ENCODE measurements around the gene GFM1. TPM values are rescaled to one million over a fixed set of nuclear protein-coding genes. Genes with fewer than 3 reads are reported as not detected.
A peak's percentile ranks its signal among the peaks of the same experiment; 100 is the strongest.

GFM1 gene
- total and polyA plus RNA-seq, 4 donors: 12.4 to 42.3 (median 26.6) TPM

DNA sequence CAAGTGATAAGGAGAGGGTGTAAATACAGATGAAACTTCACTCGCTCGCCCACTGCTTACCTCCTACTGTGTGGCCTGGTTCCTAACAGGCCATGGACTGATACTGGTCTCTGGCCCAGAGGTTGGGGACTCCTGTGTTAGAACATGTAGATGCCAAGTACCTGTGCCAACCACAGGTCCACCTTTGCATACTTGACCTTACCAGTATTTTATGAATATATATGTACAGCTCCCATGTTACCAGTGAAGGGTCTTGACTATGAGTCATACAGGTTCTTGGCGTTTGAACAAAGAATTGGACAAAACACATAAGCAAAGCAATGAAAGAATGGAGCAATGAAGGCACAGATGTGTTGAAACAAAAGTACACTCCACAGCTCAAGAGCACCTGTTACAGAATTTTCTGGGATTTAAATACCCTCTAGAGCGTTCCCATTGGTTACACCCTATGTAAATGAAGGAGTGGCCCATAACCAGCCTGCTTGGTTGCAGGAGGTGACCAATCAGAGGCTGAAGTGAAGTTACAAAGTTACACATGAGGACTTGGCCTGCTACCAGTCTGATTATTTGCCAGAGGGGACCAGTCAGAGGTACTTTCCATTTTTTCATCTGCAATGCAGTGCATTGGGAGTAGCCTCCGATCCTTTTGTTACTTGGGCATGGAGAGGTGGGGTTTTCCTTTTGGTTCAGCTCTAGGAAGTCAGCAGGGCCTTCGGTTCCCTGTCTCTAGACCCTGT lies 1.7 kb upstream of the GFM1 start:
- ATAC-seq (ENCODE audit: low FRiP score): no peak
- 88 to 92% methylated on average over 6 of the region's 6 CpGs for WGBS, 2 donors

GRCh38 chr3:158649791-158650190 lies 5.5 kb downstream of the GFM1 start:
- Histone ChIP-seq H3K36me3 (ENCODE audit: control insufficient read depth in 1 of 2, insufficient read depth in 2 of 2, low read length in 1 of 2) (no peaks in the 10 kb centered on the region), H3K4me3 (ENCODE audit: low read length in 2 of 2) (no peak overlapping the region), H3K27ac (ENCODE audit: low read depth in 1 of 2, low read length in 2 of 2) (no peak overlapping the region), H3K4me1 (ENCODE audit: control insufficient read depth in 1 of 2, insufficient read depth in 2 of 2, low read length in 2 of 2) (peaks cover 0 to 2% of the 10 kb centered on the region in 2 donors), H3K27me3 (ENCODE audit: control insufficient read depth in 1 of 2, insufficient read depth in 2 of 2, low read length in 1 of 2) (no peaks in the 10 kb centered on the region), H3K9me3 (ENCODE audit: control insufficient read depth, low read length) (no peaks in the 10 kb centered on the region)
- no peak for ATAC-seq (ENCODE audit: low FRiP score)
- intact Hi-C loops (cut with DNase I): no loop called here
- DNase-seq: no peak
- 73 to 78% methylated on average over 4 of the region's 4 CpGs for WGBS, 2 donors

More for the DNA sequence above, 1.7 kb upstream of the GFM1 start:
- peaks cover 0 to 2% of the 10 kb centered on the region in 2 donors for H3K4me1 ChIP-seq (ENCODE audit: control insufficient read depth in 1 of 2, insufficient read depth in 2 of 2, low read length in 2 of 2)
- no peaks in the 10 kb centered on the region for H3K9me3 ChIP-seq (ENCODE audit: control insufficient read depth, low read length)
- no peaks in the 10 kb centered on the region for H3K36me3 ChIP-seq (ENCODE audit: control insufficient read depth in 1 of 2, insufficient read depth in 2 of 2, low read length in 1 of 2)
- H3K27me3 ChIP-seq (ENCODE audit: control insufficient read depth in 1 of 2, insufficient read depth in 2 of 2, low read length in 1 of 2): no peaks in the 10 kb centered on the region
- H3K27ac ChIP-seq (ENCODE audit: low read depth in 1 of 2, low read length in 2 of 2): no peak overlapping the region
- H3K4me3 ChIP-seq (ENCODE audit: low read length in 2 of 2): no peak overlapping the region
- intact Hi-C loops (cut with DNase I): loop anchor here in 1 of 2 donors (5.0 kb wide), 1 partner anchor 105 kb away; no protein-coding TSS in a partner anchor
- no peak for DNase-seq

DNA sequence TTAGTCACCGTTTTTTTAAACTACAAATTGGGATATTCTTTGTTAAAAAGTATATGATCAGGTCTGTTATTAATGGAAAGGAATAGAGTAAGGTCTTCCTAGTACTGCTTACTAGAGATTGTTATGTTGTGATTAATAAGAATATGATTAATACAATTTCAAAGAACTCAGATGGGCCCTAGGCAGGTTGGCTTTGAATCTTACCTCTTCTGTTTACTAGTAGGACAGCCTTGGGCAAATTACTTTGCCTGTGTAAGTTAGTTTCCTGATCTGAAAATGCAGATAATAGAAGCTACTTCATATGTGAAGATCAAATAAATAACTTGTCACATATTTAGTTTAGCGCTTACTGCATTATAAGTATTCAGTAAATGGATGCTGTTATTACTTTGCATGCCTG lies 6.9 kb downstream of the GFM1 start:
- H3K4me1 ChIP-seq (ENCODE audit: control insufficient read depth in 1 of 2, insufficient read depth in 2 of 2, low read length in 2 of 2): no peaks in the 10 kb centered on the region
- H3K4me3 ChIP-seq (ENCODE audit: low read length in 2 of 2): no peak overlapping the region
- WGBS, 2 donors: 95 to 97% methylated on average over 2 of the region's 2 CpGs
- ATAC-seq (ENCODE audit: low FRiP score) (no peak), DNase-seq (no peak)
- intact Hi-C loops (cut with DNase I): no loop called here
- no peaks in the 10 kb centered on the region for H3K36me3 ChIP-seq (ENCODE audit: control insufficient read depth in 1 of 2, insufficient read depth in 2 of 2, low read length in 1 of 2)
- no peak overlapping the region for H3K27ac ChIP-seq (ENCODE audit: low read depth in 1 of 2, low read length in 2 of 2)
- H3K27me3 ChIP-seq (ENCODE audit: control insufficient read depth in 1 of 2, insufficient read depth in 2 of 2, low read length in 1 of 2): no peaks in the 10 kb centered on the region
- no peaks in the 10 kb centered on the region for H3K9me3 ChIP-seq (ENCODE audit: control insufficient read depth, low read length)

DNA sequence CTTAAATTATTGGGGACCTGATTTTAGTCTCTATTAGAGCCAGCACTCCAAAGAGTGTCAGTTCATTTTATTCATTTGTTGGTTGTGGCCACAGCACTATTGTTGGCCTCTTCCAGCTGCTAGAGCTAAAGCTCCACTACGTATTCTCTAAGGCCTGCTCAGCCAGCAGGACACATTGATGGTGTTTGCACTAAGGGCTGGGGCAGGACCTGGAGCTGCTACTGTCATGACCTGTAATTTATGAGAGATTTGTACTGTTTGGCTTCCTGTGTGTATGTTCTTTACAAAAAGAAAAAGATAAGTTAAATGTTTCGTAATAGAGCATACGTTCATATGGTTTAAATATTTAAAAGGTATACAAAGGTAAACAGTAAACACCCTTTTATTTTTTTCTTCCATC lies 8.1 kb downstream of the GFM1 start:
- Histone ChIP-seq H3K4me3 (ENCODE audit: low read length in 2 of 2) (no peak overlapping the region), H3K36me3 (ENCODE audit: control insufficient read depth in 1 of 2, insufficient read depth in 2 of 2, low read length in 1 of 2) (peaks cover 0 to 2% of the 10 kb centered on the region in 2 donors), H3K9me3 (ENCODE audit: control insufficient read depth, low read length) (no peaks in the 10 kb centered on the region), H3K27ac (ENCODE audit: low read depth in 1 of 2, low read length in 2 of 2) (no peak overlapping the region), H3K27me3 (ENCODE audit: control insufficient read depth in 1 of 2, insufficient read depth in 2 of 2, low read length in 1 of 2) (no peaks in the 10 kb centered on the region), H3K4me1 (ENCODE audit: control insufficient read depth in 1 of 2, insufficient read depth in 2 of 2, low read length in 2 of 2) (no peaks in the 10 kb centered on the region)
- ATAC-seq (ENCODE audit: low FRiP score) (no peak), DNase-seq (no peak)
- intact Hi-C loops (cut with DNase I): no loop called here
- 74 to 79% methylated on average over 3 of the region's 3 CpGs for WGBS, 2 donors

- WGBS, 2 donors: 92 to 93% methylated on average over 7 of the region's 7 CpGs
- ATAC-seq (ENCODE audit: low FRiP score) (no peak), DNase-seq (no peak)
Measured at GRCh38 chr3:158658889-158659288, 14.6 kb downstream of the GFM1 start.

GRCh38 chr3:158659454-158660237 lies 15.3 kb downstream of the GFM1 start:
- 43 to 49% methylated on average over 7 of the region's 7 CpGs for WGBS, 2 donors
- DNase-seq (no peak), ATAC-seq (ENCODE audit: low FRiP score) (peak; percentile 81)

More at GRCh38 chr3:158658889-158659288, 14.6 kb downstream of the GFM1 start:
- H3K9me3 ChIP-seq (ENCODE audit: control insufficient read depth, low read length): no peaks in the 10 kb centered on the region
- peaks cover 0 to 5% of the 10 kb centered on the region in 2 donors for H3K36me3 ChIP-seq (ENCODE audit: control insufficient read depth in 1 of 2, insufficient read depth in 2 of 2, low read length in 1 of 2)
- H3K27ac ChIP-seq (ENCODE audit: low read depth in 1 of 2, low read length in 2 of 2): no peak overlapping the region
- intact Hi-C loops (cut with DNase I): loop anchor here in 1 of 2 donors (5.0 kb wide), 2 partner anchors 68 to 133 kb away; no protein-coding TSS in a partner anchor
- H3K4me1 ChIP-seq (ENCODE audit: control insufficient read depth in 1 of 2, insufficient read depth in 2 of 2, low read length in 2 of 2): no peaks in the 10 kb centered on the region
- H3K4me3 ChIP-seq (ENCODE audit: low read length in 2 of 2): no peak overlapping the region
- no peaks in the 10 kb centered on the region for H3K27me3 ChIP-seq (ENCODE audit: control insufficient read depth in 1 of 2, insufficient read depth in 2 of 2, low read length in 1 of 2)

GRCh38 chr3:158660711-158661110 lies 16.4 kb downstream of the GFM1 start:
- Histone ChIP-seq H3K27ac (ENCODE audit: low read depth in 1 of 2, low read length in 2 of 2) (no peak overlapping the region), H3K9me3 (ENCODE audit: control insufficient read depth, low read length) (no peaks in the 10 kb centered on the region), H3K27me3 (ENCODE audit: control insufficient read depth in 1 of 2, insufficient read depth in 2 of 2, low read length in 1 of 2) (no peaks in the 10 kb centered on the region), H3K4me3 (ENCODE audit: low read length in 2 of 2) (no peak overlapping the region), H3K4me1 (ENCODE audit: control insufficient read depth in 1 of 2, insufficient read depth in 2 of 2, low read length in 2 of 2) (no peaks in the 10 kb centered on the region), H3K36me3 (ENCODE audit: control insufficient read depth in 1 of 2, insufficient read depth in 2 of 2, low read length in 1 of 2) (peaks cover 3 to 5% of the 10 kb centered on the region in 2 donors)
- intact Hi-C loops (cut with DNase I): loop anchor here in 1 of 2 donors (5.0 kb wide), 1 partner anchor 132 kb away; no protein-coding TSS in a partner anchor
- WGBS, 2 donors: 94% methylated on average over 4 of the region's 4 CpGs
- DNase-seq: no peak
- ATAC-seq (ENCODE audit: low FRiP score): no peak

More at GRCh38 chr3:158659454-158660237, 15.3 kb downstream of the GFM1 start:
- intact Hi-C loops (cut with DNase I): loop anchor here (5.0 kb wide), 2 partner anchors 68 to 133 kb away; no protein-coding TSS in a partner anchor
- Histone ChIP-seq H3K4me3 (ENCODE audit: low read length in 2 of 2) (no peak overlapping the region), H3K36me3 (ENCODE audit: control insufficient read depth in 1 of 2, insufficient read depth in 2 of 2, low read length in 1 of 2) (peaks cover 3 to 5% of the 10 kb centered on the region in 2 donors), H3K9me3 (ENCODE audit: control insufficient read depth, low read length) (no peaks in the 10 kb centered on the region), H3K4me1 (ENCODE audit: control insufficient read depth in 1 of 2, insufficient read depth in 2 of 2, low read length in 2 of 2) (no peaks in the 10 kb centered on the region), H3K27ac (ENCODE audit: low read depth in 1 of 2, low read length in 2 of 2) (no peak overlapping the region), H3K27me3 (ENCODE audit: control insufficient read depth in 1 of 2, insufficient read depth in 2 of 2, low read length in 1 of 2) (no peaks in the 10 kb centered on the region)

DNA sequence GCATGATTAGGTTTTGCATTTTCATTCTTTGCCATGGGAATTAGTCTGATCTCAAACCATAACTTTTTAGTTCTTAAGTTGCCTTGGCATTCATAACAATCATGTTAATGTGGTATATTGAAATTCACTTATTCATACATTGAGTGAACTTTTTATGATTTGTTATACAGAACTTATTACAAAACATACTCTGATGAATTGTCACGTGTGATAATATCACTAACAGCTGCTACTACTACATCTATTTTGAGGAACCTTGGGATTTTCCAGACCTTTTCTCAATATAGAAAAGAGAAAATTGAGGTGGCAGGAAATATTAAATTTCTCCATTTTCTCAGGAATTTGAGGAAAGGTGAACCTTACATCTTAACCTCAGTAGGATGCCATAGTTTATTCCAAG lies 18.9 kb downstream of the GFM1 start:
- DNase-seq: no peak
- WGBS, 2 donors: 90 to 92% methylated on average over 1 of the region's 1 CpG
- H3K36me3 ChIP-seq (ENCODE audit: control insufficient read depth in 1 of 2, insufficient read depth in 2 of 2, low read length in 1 of 2): peaks cover 5 to 6% of the 10 kb centered on the region in 2 donors
- intact Hi-C loops (cut with DNase I): loop anchor here in 1 of 2 donors (5.0 kb wide), 1 partner anchor 129 kb away; no protein-coding TSS in a partner anchor
- no peak for ATAC-seq (ENCODE audit: low FRiP score)
- H3K27ac ChIP-seq (ENCODE audit: low read depth in 1 of 2, low read length in 2 of 2): no peak overlapping the region
- H3K27me3 ChIP-seq (ENCODE audit: control insufficient read depth in 1 of 2, insufficient read depth in 2 of 2, low read length in 1 of 2): no peaks in the 10 kb centered on the region
- no peak overlapping the region for H3K4me3 ChIP-seq (ENCODE audit: low read length in 2 of 2)
- H3K4me1 ChIP-seq (ENCODE audit: control insufficient read depth in 1 of 2, insufficient read depth in 2 of 2, low read length in 2 of 2): no peaks in the 10 kb centered on the region
- H3K9me3 ChIP-seq (ENCODE audit: control insufficient read depth, low read length): no peaks in the 10 kb centered on the region
